Loucy (cell line): Measurements from ENCODE around the gene UNC5C.

ENCODE experiments used
- H2AFZ ChIP-seq: fragments of 200-600 bp; sonication (generic); 2 replicates; pipeline ENCODE4 v1.6.0; 2016; ENCODE audit warnings: antibody characterized with exemption, mild to moderate bottlenecking, low read length, moderate library complexity
- H3F3A ChIP-seq: fragments of 200-600 bp; 2 replicates; pipeline ENCODE4 v1.6.0; 2016; ENCODE audit warnings: antibody characterized with exemption, low read depth, mild to moderate bottlenecking
- H3K27me3 ChIP-seq: fragments of 200-600 bp; sonication (generic); 2 replicates; pipeline ENCODE4 v1.6.1; 2014; ENCODE audit warnings: low read length, mild to moderate bottlenecking; ENCODE audit not compliant: insufficient read depth, poor library complexity, severe bottlenecking
- H3K36me3 ChIP-seq: fragments of 200-600 bp; sonication (generic); 2 replicates; pipeline ENCODE4 v1.6.1; 2016; ENCODE audit warnings: low read length; ENCODE audit not compliant: insufficient read depth
- H3K4me1 ChIP-seq: fragments of 200-600 bp; sonication (generic); 2 replicates; pipeline ENCODE4 v1.5.1; 2014; ENCODE audit warnings: low read length, mild to moderate bottlenecking; ENCODE audit not compliant: insufficient read depth, poor library complexity, severe bottlenecking
- H3K4me2 ChIP-seq: fragments of 200-600 bp; sonication (generic); 2 replicates; pipeline ENCODE4 v1.6.0; 2014; ENCODE audit warnings: antibody characterized with exemption, low read length, low read depth, mild to moderate bottlenecking; ENCODE audit not compliant: poor library complexity, severe bottlenecking
- H3K4me3 ChIP-seq: fragments of 200-600 bp; sonication (generic); 2 replicates; pipeline ENCODE4 v1.5.1; 2014; ENCODE audit warnings: low read length, mild to moderate bottlenecking, mixed read lengths; ENCODE audit not compliant: poor library complexity, severe bottlenecking
- H3K79me2 ChIP-seq: fragments of 200-600 bp; sonication (generic); 2 replicates; pipeline ENCODE4 v1.6.1; 2014; ENCODE audit warnings: low read length; ENCODE audit not compliant: insufficient read depth
- H3K9ac ChIP-seq: fragments of 200-600 bp; sonication (generic); 2 replicates; pipeline ENCODE4 v1.6.0; 2014; ENCODE audit warnings: mild to moderate bottlenecking, low read depth, low read length, moderate library complexity; ENCODE audit not compliant: poor library complexity, severe bottlenecking
- H3K9me2 ChIP-seq: fragments of 200-600 bp; sonication (generic); replicated peaks from 2 replicates; pipeline ENCODE4 v1.6.1; 2016; ENCODE audit warnings: low read depth, low read length, mixed read lengths
- H3K9me3 ChIP-seq: fragments of 200-600 bp; sonication (generic); 2 replicates; pipeline ENCODE4 v1.6.1; 2014; ENCODE audit warnings: mild to moderate bottlenecking, antibody characterized with exemption, low read length, low read depth; ENCODE audit not compliant: insufficient read depth
- H4K20me1 ChIP-seq: fragments of 200-600 bp; sonication (generic); 2 replicates; pipeline ENCODE4 v1.6.0; 2014; ENCODE audit warnings: antibody characterized with exemption, low read length, mild to moderate bottlenecking; ENCODE audit not compliant: insufficient read depth, poor library complexity, severe bottlenecking
- CTCF ChIP-seq: fragments of 200-600 bp; sonication (generic); conservative IDR thresholded peaks from 2 replicates; pipeline ENCODE4 v1.5.1; 2014; ENCODE audit warnings: mild to moderate bottlenecking, antibody characterized with exemption, low read length
- EZH2phosphoT487 ChIP-seq: fragments of 200-600 bp; IDR thresholded peaks from 2 replicates; pipeline ENCODE4 v1.6.1; 2018; ENCODE audit warnings: antibody characterized with exemption, mild to moderate bottlenecking, moderate library complexity, borderline replicate concordance

The UNC5C gene

DNA sequence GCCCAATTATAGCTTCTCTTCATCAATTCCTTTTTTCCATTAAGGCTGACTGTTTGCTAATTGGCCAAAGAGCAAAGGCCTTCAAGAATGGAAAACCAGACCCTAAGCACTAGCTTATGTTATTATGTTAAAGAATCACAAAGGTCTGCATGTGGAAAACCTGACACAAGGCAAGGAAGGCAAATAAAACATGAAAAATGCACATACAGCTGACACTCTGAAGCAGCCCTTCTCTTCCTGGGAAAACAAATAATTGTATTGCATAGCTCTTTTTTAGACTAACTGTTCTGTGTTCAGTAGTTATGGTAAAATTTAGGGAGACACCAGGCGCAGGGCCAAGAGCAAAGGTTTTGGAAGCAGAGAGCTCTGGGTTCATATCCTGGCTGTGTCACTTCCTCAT, 223.1 kb downstream of the UNC5C start:
- TF ChIP-seq CTCF (no peak), EZH2phosphoT487 (no peak)
- H4K20me1 ChIP-seq: no peaks in the 10 kb centered on the region
- H3K9ac ChIP-seq: no peak overlapping the region
- H2AFZ ChIP-seq: no peak overlapping the region
- H3K9me3 ChIP-seq: no peaks in the 10 kb centered on the region
- no peaks in the 10 kb centered on the region; the same call in 1 of the 2 replicates for H3K9me2 ChIP-seq
- H3K4me3 ChIP-seq: no peak overlapping the region
- no peaks in the 10 kb centered on the region for H3K36me3 ChIP-seq
- H3K27me3 ChIP-seq: no peaks in the 10 kb centered on the region
- H3K4me2 ChIP-seq: no peak overlapping the region
- H3F3A ChIP-seq: no peaks in the 10 kb centered on the region
- no peaks in the 10 kb centered on the region for H3K79me2 ChIP-seq
- H3K4me1 ChIP-seq: no peaks in the 10 kb centered on the region

DNA sequence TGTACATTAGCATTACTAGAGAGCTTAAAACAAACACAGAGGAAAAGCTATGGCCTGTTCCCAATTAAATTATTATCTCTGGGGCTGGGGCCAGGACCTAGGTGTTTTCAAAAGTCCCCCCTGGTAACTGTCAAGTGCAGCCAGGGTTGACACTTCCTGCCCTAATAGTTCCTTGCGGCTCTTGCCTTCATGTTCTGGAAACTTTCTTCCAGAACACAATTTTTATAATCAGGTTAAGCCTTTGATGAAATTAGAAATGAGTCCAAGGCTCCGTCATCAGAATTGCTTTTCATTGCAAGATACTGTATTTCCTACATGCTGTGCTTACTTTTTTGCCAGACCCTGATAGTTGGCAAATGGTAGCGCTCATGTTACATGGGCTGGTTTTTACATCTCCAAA, 229.6 kb downstream of the UNC5C start:
- no peak overlapping the region for H3K4me2 ChIP-seq
- H4K20me1 ChIP-seq: no peaks in the 10 kb centered on the region
- H3K9me3 ChIP-seq: no peaks in the 10 kb centered on the region
- no peaks in the 10 kb centered on the region for H3K79me2 ChIP-seq
- H3K27me3 ChIP-seq: no peaks in the 10 kb centered on the region
- H3K4me3 ChIP-seq: no peak overlapping the region
- no peaks in the 10 kb centered on the region for H3K4me1 ChIP-seq
- H3K9me2 ChIP-seq: no peaks in the 10 kb centered on the region; the same call in 1 of the 2 replicates
- no peaks in the 10 kb centered on the region for H3F3A ChIP-seq
- TF ChIP-seq EZH2phosphoT487: no peak
- TF ChIP-seq CTCF: no peak
- H3K36me3 ChIP-seq: no peaks in the 10 kb centered on the region
- no peak overlapping the region for H3K9ac ChIP-seq
- H2AFZ ChIP-seq: no peak overlapping the region

DNA sequence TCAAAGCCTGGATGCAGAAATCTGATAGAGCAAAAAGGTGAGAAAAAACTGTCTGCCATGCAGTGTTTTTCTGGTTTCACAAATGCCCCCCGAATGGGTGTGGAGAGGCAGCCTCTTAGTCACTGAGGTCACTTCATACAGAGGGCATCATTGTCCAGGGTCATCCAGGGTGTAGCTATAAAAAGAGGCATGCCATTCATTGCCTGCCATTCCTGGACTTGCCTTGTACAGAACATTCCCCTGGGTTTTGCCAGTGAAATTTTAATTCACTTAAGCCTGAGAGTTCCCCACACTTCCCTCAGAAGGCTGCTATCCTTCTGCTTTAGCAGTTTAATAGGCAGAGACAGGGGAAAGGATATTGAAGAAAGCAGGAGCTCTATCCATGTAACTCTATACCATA, 230.3 kb downstream of the UNC5C start:
- TF ChIP-seq CTCF (no peak), EZH2phosphoT487 (no peak)
- H3K4me3 ChIP-seq: no peak overlapping the region

More for the DNA sequence above, 230.3 kb downstream of the UNC5C start:
- Histone ChIP-seq H3K79me2 (no peaks in the 10 kb centered on the region), H3K9me2 (no peaks in the 10 kb centered on the region; the same call in 1 of the 2 replicates), H3F3A (no peaks in the 10 kb centered on the region), H3K9me3 (no peaks in the 10 kb centered on the region), H3K27me3 (no peaks in the 10 kb centered on the region), H3K4me1 (no peaks in the 10 kb centered on the region), H3K9ac (no peak overlapping the region), H2AFZ (no peak overlapping the region), H4K20me1 (no peaks in the 10 kb centered on the region), H3K36me3 (no peaks in the 10 kb centered on the region), H3K4me2 (no peak overlapping the region)
